GM21528 (cell line): Measurements from ENCODE around the gene ZFAND6.
"Not testable (repeated sequence)": the region's sequence is repeated elsewhere in the genome, so short reads cannot be mapped to it uniquely, and the experiment has no call there.

Source experiments
- ATAC-seq: cut with Tn5 transposase; IDR thresholded peaks from one replicate; pipeline ENCODE4 v1.9.1; 2021; ENCODE audit warnings: mild to moderate bottlenecking, moderate library complexity; ENCODE audit not compliant: unreplicated experiment, low FRiP score

The ZFAND6 gene

DNA sequence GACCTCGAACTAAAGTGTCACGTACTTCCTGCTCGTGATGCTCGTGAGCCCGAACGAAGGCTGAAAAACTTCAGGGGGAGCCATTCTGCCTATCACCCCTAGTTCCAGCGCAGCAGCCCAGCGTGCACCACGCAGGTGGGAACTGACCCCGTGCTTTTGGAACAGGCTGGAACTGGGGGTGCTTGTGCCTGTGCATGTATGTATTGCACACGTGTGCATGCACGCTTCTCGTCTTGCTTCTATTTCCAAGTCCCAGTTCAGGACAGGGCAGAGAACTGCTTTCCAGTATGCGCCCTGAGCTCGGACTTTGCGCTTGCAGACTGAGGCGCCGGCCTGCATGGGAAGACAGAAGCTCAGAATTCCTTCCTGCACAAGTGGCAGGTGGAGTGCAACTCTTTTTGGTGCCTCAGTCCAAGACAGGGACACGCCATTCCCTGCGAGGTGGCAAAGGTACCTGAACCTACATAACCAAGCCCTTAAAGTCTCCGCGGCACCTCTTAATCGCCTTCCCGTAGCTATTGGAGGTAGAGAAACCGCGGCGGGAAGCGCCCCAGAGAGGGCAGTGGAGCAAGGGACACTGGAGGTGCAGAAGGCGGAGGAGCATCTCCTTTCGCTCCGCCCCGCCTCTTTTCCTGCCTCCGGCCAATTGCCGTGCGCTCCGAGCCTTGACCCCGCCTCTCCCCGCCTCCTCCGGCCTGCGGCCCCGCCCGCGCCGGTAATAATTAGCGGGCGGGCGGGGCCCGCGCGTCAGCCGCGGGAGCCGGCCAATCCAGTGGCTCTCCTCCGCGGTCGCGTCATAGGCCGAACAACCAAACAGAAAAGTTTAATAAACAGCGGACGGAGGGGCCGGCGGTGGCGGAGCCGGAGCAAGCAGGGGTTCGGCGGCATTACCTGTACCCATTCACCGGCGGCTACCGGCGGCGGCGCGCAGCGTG, at the start of gene ZFAND6:
Gene ZFAND6, plus strand, starts transcription at position 826 of the 935 bp plus-strand sequence. CDS start 60,669 bp downstream, outside the sequence.
- peak; percentile 74 for ATAC-seq

- ATAC-seq = no peak
Observed at GRCh38 chr15:80010131-80010673, 49.3 kb upstream of the ZFAND6 start.

- not testable (repeated sequence) for ATAC-seq
Observed at GRCh38 chr15:80011041-80011523, 48.4 kb upstream of the ZFAND6 start.

- no peak for ATAC-seq
Observed at GRCh38 chr15:80011596-80011995, 47.9 kb upstream of the ZFAND6 start.

GRCh38 chr15:80012060-80012726, 47.3 kb upstream of the ZFAND6 start:
- no peak for ATAC-seq

DNA sequence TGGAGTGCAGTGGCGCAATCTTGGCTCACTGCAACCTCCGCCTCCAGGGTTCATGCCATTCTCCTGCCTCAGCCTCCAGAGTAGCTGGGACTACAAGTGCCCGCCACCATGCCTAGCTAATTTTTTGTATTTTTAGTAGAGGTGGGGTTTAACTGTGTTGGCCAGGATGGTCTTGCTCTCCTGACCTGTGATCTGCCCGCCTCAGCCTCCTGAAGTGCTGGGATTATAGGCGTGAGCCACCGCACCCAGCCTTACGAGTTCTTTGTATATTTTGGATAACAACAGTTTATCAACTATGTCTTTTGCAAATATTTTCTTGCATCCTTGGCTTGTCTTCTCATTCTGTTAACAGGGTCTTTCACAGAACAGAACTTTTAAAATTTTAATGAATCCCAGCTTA, 45.3 kb upstream of the ZFAND6 start:
- ATAC-seq = not testable (repeated sequence)

DNA sequence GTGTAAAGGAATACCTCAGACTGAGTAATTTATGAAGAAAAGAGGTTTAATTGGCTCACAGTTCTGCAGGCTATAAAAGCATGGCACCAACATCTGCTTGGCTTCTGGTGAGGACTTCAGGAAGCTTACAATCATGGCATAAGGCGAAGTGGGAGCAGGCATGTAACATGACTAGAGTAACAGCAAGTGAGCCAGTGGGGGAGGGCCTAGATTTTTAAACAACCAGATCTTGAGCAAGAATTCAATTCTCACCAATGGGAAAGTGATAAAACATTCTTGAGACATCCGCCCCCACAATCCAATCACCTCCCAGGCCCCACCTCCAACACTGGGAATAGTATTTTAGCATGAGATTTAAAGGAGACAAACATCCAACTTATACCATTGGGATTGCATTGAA, 44.3 kb upstream of the ZFAND6 start:
- no peak for ATAC-seq

DNA sequence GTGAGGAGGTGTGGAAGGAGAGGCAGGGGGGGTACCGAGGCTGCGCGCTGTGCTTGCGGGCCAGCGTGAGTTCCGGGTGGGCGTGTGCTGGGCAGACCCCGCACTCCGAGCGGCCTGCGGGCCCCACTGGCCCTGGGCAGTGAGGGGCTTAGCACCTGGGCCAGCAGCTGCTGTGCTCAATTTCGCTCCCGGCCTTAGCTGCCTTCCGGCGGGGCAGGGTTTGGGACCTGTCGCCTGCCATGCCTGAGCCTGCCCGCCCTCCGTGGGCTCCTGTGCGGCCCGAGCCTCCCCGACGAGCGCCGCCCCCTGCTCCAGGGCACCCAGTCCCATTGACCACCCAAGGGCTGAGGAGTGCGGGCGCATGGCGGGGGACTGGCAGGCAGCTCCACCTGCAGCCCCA, 43.0 kb upstream of the ZFAND6 start:
- ATAC-seq = not testable (repeated sequence)

DNA sequence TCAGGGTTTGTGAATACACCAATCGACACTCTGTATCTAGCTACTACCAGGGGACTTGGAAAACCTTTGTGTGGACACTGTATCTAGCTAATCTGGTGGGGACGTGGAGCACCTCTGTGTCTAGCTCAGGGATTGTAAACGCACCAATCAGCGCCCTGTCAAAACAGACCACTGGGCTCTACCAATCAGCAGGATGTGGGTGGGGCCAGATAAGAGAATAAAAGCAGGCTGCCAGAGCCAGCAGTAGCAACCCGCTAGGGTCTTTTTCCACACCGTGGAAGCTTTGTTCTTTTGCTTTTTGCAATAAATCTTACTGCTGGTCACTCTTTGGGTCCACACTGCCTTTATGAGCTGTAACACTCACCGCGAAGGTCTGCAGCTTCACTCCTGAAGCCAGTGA, 42.3 kb upstream of the ZFAND6 start:
- not testable (repeated sequence) for ATAC-seq

- no peak for ATAC-seq
Observed at GRCh38 chr15:80019168-80019745, 40.2 kb upstream of the ZFAND6 start.

- not testable (repeated sequence) for ATAC-seq
Observed at GRCh38 chr15:80020149-80020548, 39.3 kb upstream of the ZFAND6 start.

- ATAC-seq = no peak
Observed at GRCh38 chr15:80020731-80021130, 38.7 kb upstream of the ZFAND6 start.

GRCh38 chr15:80026310-80026709, 33.2 kb upstream of the ZFAND6 start:
- no peak for ATAC-seq

DNA sequence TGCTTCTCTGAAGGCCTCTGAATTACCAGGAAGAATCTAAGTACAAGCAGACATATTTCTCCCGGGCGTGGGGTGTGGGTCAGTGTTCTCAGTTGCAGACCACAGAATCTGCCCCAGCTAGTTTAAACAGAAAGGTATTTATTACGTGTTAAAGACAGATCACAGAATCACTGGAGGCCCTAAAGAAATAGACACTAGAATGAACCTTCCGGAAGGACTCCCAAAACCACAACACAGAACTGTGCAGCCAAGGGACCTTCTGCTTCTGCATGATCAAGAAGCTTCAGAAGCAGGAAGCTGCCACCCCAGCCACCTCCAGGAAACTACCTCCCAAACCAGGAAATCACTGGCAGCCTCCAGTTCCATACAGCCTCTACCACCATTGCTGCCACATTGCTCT, 32.7 kb upstream of the ZFAND6 start:
- no peak for ATAC-seq

DNA sequence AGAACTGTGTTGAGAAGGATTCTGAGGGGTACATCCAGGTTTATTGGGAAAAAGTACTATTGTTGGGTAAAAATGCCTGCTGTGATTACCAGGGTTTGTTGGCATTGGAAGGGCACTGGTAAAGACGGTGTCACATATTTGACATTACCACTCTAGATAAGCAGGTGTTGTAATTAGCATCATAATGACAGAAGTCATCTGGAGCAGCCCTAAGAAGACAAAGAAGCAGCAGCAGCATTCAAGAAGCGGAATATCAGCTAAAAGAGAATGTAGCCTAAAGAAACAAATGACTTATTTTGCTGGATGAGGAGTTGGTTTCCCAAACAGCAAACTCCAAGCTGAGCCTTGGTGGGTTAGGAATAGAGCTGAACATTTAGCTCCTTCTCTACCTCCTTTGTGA, 30.5 kb upstream of the ZFAND6 start:
- ATAC-seq = no peak

DNA sequence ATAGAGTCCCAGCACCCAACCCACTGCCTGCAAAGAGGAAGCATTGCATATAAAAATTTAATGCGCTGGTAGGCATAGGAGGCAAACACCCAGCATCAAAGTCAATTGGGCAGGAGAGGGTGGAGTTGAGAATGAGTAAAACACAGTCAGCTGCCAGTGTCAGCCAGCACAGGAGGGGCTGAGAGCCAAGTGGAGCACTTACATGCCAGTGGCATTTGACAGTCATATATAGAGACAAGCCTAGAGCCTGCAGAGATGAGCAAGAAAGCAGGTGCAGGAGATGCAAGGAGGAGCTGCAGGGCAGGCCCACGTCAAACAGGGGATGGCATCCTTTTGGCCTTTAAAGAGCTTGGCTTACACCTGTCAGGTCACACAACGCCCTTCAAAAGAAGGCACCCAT, 27.6 kb upstream of the ZFAND6 start:
- ATAC-seq = no peak

DNA sequence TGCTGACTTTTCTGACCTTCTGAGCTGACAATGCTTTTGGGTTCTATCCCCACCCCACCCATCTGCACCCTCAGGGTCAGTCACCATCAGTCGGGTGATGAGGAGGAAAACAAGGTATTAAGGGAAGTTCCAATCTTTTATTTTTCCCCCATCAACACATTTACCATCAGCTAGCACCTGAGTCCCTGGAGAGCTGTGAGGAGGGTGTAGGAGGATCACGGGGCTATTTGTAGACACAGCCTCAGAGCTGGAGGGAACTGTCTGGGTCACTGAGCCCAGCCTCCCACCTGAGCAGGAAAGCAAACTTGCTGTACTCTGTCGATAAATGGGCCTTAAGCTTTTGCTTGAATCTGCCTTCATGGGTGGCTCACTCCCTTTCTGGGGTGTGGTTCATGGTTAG, 24.8 kb upstream of the ZFAND6 start:
- ATAC-seq = no peak

- no peak for ATAC-seq
Observed at GRCh38 chr15:80036071-80036470, 23.4 kb upstream of the ZFAND6 start.

DNA sequence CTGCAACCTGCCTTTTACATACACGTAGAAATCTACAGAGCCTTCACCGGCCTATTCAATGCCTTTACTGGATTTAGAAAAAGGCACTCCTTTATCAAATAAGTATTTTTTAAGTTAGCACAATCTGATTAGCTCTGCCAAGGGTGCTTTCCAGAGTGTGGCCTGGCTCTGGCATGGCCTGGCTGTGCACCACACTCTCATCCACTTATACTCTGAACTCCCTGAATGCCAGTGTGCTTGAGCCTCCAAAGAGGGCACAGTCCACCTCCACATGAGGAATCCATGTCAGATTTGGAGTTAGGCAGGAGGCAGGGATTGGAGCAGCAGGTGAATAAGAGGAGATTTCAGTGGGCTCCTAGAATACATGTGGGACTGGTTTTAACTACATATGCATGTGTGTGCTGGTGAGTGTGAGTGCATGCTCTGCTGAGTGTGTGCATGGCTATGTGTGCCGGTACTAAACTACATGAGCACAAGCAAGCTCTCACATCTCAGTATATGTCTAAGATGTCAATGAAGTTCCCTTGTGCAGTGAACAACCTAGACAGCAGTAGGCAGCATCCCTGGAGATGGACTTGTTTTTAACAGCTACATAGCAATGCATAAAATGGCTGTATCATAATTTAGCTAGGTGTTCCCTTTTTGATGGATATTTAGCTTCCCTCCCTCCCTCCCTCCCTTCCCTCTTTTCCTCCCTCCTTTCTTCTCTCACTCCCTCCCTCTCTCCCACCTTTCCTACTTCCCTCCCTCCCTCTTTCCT, 17.8 kb upstream of the ZFAND6 start:
- no peak for ATAC-seq

DNA sequence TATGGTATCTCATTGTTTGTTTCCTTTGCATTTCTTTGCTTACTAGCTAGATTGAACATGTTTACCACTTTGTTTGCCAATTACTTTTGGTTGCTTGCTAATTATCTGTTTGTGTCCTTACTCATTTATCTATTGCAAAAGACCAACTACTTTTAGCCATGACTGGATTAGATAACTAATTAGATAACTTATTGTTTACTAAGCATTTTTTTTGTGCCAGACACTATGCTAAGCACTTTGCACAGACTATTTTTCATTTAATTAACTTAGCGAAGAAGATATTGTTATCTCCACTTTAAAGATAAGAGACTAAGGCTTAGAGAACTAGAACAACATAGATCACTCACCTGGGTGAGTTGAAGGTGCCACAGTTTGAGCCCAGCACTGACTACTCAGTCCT, 16.9 kb upstream of the ZFAND6 start:
- no peak for ATAC-seq
